ENCODE data around the gene KANSL1L. TPM values are rescaled to one million over a fixed set of nuclear protein-coding genes. Genes with fewer than 3 reads are reported as not detected.

Gene KANSL1L
- total RNA-seq, 6 donors from 2014 or later, result 26.7 to 164 (median 46.7) TPM

DNA sequence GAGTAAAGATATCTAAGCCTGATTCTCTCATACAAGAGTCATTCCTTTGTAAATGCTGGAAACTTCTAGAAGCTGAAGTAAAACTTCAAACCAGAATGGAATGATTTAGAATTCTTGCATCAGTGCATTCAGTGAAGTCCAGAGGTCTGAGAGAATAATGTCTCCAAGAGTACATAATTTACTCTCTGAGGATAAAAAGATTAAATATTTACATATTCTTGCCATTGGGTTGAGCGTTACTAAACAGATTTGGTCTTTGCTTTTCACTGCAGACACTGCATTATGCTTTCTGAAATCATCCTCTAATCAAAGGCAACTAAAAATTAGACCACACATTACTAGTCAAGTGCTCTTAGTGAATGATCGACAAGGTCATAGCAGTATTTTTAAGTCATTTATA, 26.5 kb upstream of the KANSL1L start:
- DNase-seq, result no peak
- H3K36me3 ChIP-seq, result no peaks in the 10 kb centered on the region
- H3K27me3 ChIP-seq, result no peaks in the 10 kb centered on the region
- 59 to 64% methylated on average over 2 of the region's 2 CpGs for WGBS, 2 donors
- TF ChIP-seq, protein P1, sequence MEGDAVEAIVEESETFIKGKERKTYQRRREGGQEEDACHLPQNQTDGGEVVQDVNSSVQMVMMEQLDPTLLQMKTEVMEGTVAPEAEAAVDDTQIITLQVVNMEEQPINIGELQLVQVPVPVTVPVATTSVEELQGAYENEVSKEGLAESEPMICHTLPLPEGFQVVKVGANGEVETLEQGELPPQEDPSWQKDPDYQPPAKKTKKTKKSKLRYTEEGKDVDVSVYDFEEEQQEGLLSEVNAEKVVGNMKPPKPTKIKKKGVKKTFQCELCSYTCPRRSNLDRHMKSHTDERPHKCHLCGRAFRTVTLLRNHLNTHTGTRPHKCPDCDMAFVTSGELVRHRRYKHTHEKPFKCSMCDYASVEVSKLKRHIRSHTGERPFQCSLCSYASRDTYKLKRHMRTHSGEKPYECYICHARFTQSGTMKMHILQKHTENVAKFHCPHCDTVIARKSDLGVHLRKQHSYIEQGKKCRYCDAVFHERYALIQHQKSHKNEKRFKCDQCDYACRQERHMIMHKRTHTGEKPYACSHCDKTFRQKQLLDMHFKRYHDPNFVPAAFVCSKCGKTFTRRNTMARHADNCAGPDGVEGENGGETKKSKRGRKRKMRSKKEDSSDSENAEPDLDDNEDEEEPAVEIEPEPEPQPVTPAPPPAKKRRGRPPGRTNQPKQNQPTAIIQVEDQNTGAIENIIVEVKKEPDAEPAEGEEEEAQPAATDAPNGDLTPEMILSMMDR (IDR thresholded peaks at IDR 0.05), result no peak
- no peak for TF ChIP-seq POLR2A (IDR thresholded peaks at IDR 0.05)
- TF ChIP-seq EP300 (IDR thresholded peaks at IDR 0.05), result no peak
- TF ChIP-seq POLR2AphosphoS5 (IDR thresholded peaks at IDR 0.05), result no peak
- H3K27ac ChIP-seq, result no peak overlapping the region
- no peak for ATAC-seq (ENCODE audit: low FRiP score in 2 of 2)
- no peak overlapping the region for H3K4me3 ChIP-seq
- no peaks in the 10 kb centered on the region for H3K9me3 ChIP-seq
- peaks cover 0 to 14% (median 8%) of the 10 kb centered on the region in 4 donors for H3K4me1 ChIP-seq

DNA sequence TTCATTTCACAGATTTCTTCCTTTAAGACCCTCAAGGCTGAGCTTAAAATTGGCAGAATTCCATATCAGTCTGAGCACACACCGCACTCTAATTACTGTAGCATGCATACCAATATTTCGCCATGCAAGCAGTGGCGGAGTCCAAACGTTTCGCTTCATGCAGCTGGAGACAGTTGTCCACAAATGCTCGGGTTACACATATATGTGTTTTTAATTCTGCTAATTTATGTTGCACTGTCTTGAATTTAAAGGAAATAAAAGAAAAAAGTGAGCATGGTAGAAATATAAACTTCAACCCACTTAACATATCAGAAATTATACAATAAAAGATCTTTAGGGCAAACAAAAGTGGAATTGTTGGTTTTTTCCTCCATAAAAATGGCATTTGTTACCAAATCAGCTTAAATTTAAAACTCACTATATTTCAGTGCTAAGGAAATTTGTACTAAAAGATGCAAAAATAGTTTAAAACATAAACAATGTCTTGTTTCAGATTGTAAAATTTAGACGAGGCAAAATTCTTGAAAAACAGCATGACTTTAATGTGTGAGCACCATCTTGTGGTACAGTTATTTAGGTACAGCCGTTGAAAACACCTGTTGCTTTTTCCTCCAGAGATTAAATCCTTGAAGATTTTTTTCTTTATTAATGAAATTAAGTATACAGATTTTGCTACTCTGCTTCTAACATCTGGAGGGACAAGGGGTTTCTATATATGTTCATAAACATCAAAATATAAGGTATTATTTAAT, 24.1 kb upstream of the KANSL1L start:
- Histone ChIP-seq H3K4me1 (peaks cover 0 to 14% (median 8%) of the 10 kb centered on the region in 4 donors), H3K9me3 (no peaks in the 10 kb centered on the region), H3K27me3 (no peaks in the 10 kb centered on the region), H3K27ac (no peak overlapping the region), H3K4me3 (peak overlapping the region in 3 of 4 donors; percentile 6 to 30 (median 26)), H3K36me3 (no peaks in the 10 kb centered on the region)
- TF ChIP-seq POLR2AphosphoS5 (IDR thresholded peaks at IDR 0.05), result no peak
- TF ChIP-seq, protein P1 (IDR thresholded peaks at IDR 0.05), result peak; percentile 38 to 69 (median 58)
- DNase-seq (no peak), ATAC-seq (ENCODE audit: low FRiP score in 2 of 2) (peak in 1 of 2 donors; percentile 71)
- 39% methylated on average over 8 of the region's 8 CpGs for WGBS, 2 donors

DNA sequence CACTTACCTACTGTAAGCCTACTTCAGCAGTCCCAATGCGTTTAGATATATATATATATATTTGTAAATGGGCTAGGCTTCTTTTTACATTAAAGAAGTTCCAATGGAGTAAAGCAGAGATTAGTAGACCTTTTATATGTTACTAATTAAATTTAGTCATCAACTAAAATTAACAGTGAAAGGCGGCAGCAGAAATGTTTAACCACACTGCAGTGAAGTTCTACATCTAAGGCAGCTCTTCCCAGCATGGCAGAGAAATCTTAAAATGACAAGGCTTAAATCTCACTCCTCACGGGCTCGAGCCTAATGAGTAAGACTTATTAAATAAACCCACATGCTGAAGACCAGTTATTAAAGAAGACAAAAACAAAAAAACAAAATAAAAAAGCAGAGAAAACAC, 19.1 kb upstream of the KANSL1L start:
- Histone ChIP-seq H3K27ac (peak overlapping the region in 1 of 4 donors; percentile 11), H3K4me1 (peaks cover 0 to 5% (median 0%) of the 10 kb centered on the region in 4 donors), H3K9me3 (peaks cover 2 to 6% (median 5%) of the 10 kb centered on the region in 4 donors), H3K36me3 (no peaks in the 10 kb centered on the region), H3K4me3 (no peak overlapping the region), H3K27me3 (no peaks in the 10 kb centered on the region)
- 71 to 73% methylated on average over 4 of the region's 4 CpGs for WGBS, 2 donors
- no peak for ATAC-seq (ENCODE audit: low FRiP score in 2 of 2)
- DNase-seq, result no peak
- no peak for TF ChIP-seq POLR2A (IDR thresholded peaks at IDR 0.05)
- TF ChIP-seq, protein P1 (IDR thresholded peaks at IDR 0.05), result no peak
- TF ChIP-seq EP300 (IDR thresholded peaks at IDR 0.05), result no peak
- TF ChIP-seq POLR2AphosphoS5 (IDR thresholded peaks at IDR 0.05), result no peak

DNA sequence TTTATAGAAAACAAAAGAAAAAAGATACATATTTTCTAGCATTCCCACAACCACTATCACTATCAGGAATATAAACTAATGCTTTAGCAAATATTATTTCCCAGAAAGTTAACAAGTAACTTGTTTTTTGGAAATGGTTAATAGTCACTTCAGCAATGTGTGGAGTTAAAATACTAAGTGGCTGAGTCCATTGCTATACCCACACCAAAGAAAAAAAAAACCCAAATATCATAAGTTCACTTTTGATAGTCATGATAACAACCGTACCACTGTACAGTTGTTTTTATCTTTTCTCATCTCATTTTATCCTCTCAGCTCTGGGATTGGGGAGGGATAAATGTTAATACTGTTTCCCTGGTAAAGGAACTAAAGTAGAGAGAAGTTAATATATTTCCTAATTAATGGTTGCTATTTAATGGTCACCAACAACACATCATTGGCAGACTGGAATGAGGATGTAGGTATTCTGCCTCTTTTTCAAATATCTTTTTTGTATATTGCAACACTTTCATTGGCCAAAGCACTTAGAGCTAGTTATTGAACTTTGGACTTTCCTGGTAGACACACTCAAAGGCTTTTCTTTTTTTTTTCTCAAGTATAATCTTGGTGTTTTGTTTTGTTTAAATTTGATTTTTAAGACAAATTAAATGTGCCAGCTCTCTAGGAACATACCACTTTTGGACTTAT, 18.4 kb upstream of the KANSL1L start:
- TF ChIP-seq EP300 (IDR thresholded peaks at IDR 0.05), result no peak
- TF ChIP-seq, protein P1 (IDR thresholded peaks at IDR 0.05), result no peak
- TF ChIP-seq POLR2AphosphoS5 (IDR thresholded peaks at IDR 0.05), result no peak
- TF ChIP-seq POLR2A (IDR thresholded peaks at IDR 0.05), result no peak
- no peak for DNase-seq
- Histone ChIP-seq H3K9me3 (peaks cover 4 to 13% (median 8%) of the 10 kb centered on the region in 4 donors), H3K4me3 (no peak overlapping the region), H3K27ac (no peak overlapping the region), H3K4me1 (no peaks in the 10 kb centered on the region), H3K27me3 (no peaks in the 10 kb centered on the region), H3K36me3 (no peaks in the 10 kb centered on the region)
- ATAC-seq (ENCODE audit: low FRiP score in 2 of 2), result peak; percentile 50 to 51
- WGBS, 2 donors, result 53 to 71% methylated on average over 1 of the region's 1 CpG
